DOHH2 (cell line): ENCODE measurements around the gene FAM234A.
"Not testable (repeated sequence)": the region's sequence is repeated elsewhere in the genome, so short reads cannot be mapped to it uniquely, and the experiment has no call there.

Source experiments
- H3F3A ChIP-seq: fragments of 200-600 bp; sonication (generic), shearing (Covaris generic); 2 replicates; pipeline ENCODE4 v1.6.0; 2016; ENCODE audit warnings: antibody characterized with exemption, mild to moderate bottlenecking; ENCODE audit not compliant: control insufficient read depth, insufficient read depth
- H3K27ac ChIP-seq: fragments of 200-600 bp; sonication (generic); 2 replicates; pipeline ENCODE4 v1.5.1; 2014; ENCODE audit warnings: low read depth, mild to moderate bottlenecking, low read length, moderate library complexity
- H3K27me3 ChIP-seq: fragments of 200-600 bp; sonication (generic); 2 replicates; pipeline ENCODE4 v1.6.1; 2014; ENCODE audit warnings: mild to moderate bottlenecking, low read length, mixed read lengths; ENCODE audit not compliant: control insufficient read depth
- H3K36me3 ChIP-seq: fragments of 200-600 bp; sonication (generic); 2 replicates; pipeline ENCODE4 v1.6.1; 2014; ENCODE audit warnings: mild to moderate bottlenecking, low read length, moderate library complexity, mixed read lengths; ENCODE audit not compliant: control insufficient read depth
- H3K4me1 ChIP-seq: fragments of 200-600 bp; sonication (generic); 2 replicates; pipeline ENCODE4 v1.6.1; 2014; ENCODE audit warnings: mild to moderate bottlenecking, low read length, mixed read lengths; ENCODE audit not compliant: control insufficient read depth
- H3K4me2 ChIP-seq: fragments of 200-600 bp; sonication (generic); 2 replicates; pipeline ENCODE4 v1.6.0; 2014; ENCODE audit warnings: mild to moderate bottlenecking, low read length, moderate library complexity
- H3K4me3 ChIP-seq: fragments of 200-600 bp; sonication (generic); 2 replicates; pipeline ENCODE4 v1.5.1; 2014; ENCODE audit warnings: mild to moderate bottlenecking, low read length, mixed read lengths
- H3K79me2 ChIP-seq: fragments of 200-600 bp; sonication (generic); 2 replicates; pipeline ENCODE4 v1.6.1; 2014; ENCODE audit warnings: mild to moderate bottlenecking, low read length, mixed read lengths; ENCODE audit not compliant: control insufficient read depth
- H3K9me2 ChIP-seq: fragments of 200-600 bp; sonication (generic); replicated peaks from 2 replicates; pipeline ENCODE4 v1.6.1; 2014; ENCODE audit warnings: mild to moderate bottlenecking, low read length, mixed read lengths; ENCODE audit not compliant: control insufficient read depth
- H3K9me3 ChIP-seq: fragments of 200-600 bp; sonication (generic); 2 replicates; pipeline ENCODE4 v1.6.1; 2014; ENCODE audit warnings: antibody characterized with exemption, low read length, mixed read lengths; ENCODE audit not compliant: control insufficient read depth, insufficient read depth
- H4K20me1 ChIP-seq: fragments of 200-600 bp; sonication (generic); 2 replicates; pipeline ENCODE4 v1.6.0; 2014; ENCODE audit warnings: low read depth, mild to moderate bottlenecking, antibody characterized with exemption, low read length, moderate library complexity; ENCODE audit not compliant: control insufficient read depth, insufficient read depth
- EZH2phosphoT487 ChIP-seq: fragments of 200-600 bp; sonication (generic); IDR thresholded peaks from 2 replicates; pipeline ENCODE4 v1.6.1; 2017; ENCODE audit warnings: borderline replicate concordance, mild to moderate bottlenecking, antibody characterized with exemption, low read length, moderate library complexity, mixed read lengths
- TF ChIP-seq, protein P1 (sequence below): fragments of 200-600 bp; sonication (generic); IDR thresholded peaks from one replicate; pipeline ENCODE4 v1.5.1; 2014; ENCODE audit warnings: antibody characterized with exemption, mild to moderate bottlenecking, low read depth, low read length; ENCODE audit not compliant: poor library complexity, severe bottlenecking

FAM234A gene

GRCh38 chr16:229731-230281, 4.8 kb upstream of the FAM234A start:
- no peaks in the 10 kb centered on the region for H3K9me2 ChIP-seq
- peaks cover 37% of the 10 kb centered on the region for H3K36me3 ChIP-seq
- H4K20me1 ChIP-seq = peaks cover 23% of the 10 kb centered on the region
- peak overlapping the region; percentile 70 for H3K4me2 ChIP-seq
- H3K9me3 ChIP-seq = no peaks in the 10 kb centered on the region
- peaks cover 42% of the 10 kb centered on the region for H3K79me2 ChIP-seq
- no peak for TF ChIP-seq EZH2phosphoT487
- TF ChIP-seq, protein P1, sequence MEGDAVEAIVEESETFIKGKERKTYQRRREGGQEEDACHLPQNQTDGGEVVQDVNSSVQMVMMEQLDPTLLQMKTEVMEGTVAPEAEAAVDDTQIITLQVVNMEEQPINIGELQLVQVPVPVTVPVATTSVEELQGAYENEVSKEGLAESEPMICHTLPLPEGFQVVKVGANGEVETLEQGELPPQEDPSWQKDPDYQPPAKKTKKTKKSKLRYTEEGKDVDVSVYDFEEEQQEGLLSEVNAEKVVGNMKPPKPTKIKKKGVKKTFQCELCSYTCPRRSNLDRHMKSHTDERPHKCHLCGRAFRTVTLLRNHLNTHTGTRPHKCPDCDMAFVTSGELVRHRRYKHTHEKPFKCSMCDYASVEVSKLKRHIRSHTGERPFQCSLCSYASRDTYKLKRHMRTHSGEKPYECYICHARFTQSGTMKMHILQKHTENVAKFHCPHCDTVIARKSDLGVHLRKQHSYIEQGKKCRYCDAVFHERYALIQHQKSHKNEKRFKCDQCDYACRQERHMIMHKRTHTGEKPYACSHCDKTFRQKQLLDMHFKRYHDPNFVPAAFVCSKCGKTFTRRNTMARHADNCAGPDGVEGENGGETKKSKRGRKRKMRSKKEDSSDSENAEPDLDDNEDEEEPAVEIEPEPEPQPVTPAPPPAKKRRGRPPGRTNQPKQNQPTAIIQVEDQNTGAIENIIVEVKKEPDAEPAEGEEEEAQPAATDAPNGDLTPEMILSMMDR = no peak
- H3F3A ChIP-seq = peaks cover 6% of the 10 kb centered on the region
- H3K27ac ChIP-seq = no peak overlapping the region
- peak overlapping the region; percentile 94 for H3K4me3 ChIP-seq
- peaks cover 29% of the 10 kb centered on the region for H3K4me1 ChIP-seq
- H3K27me3 ChIP-seq = no peaks in the 10 kb centered on the region

DNA sequence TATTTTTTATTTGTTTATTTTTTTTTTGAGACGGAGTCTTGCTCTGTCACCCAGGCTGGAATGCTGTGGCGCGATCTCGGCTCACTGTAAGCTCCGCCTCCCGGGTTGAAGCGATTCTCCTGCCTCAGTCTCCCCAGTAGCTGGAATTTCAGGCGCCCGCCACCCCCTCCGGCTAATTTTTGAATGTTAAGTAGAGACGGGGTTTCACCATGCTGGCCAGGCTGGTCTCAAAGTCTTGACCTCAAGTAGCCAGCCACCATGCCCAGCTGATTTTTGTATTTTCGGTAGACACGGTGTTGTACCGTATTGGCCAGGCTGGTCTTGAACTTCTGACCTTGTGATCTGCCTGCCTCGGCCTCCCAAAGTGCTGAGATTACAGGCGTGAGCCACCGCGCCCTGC, 4.3 kb upstream of the FAM234A start:
- H3K4me3 ChIP-seq, H3K4me2 ChIP-seq, H3K27me3 ChIP-seq, H3K27ac ChIP-seq, H3K9me3 ChIP-seq, H3F3A ChIP-seq, H3K9me2 ChIP-seq: not testable (repeated sequence)
- Histone ChIP-seq H3K4me1 (peaks cover 31% of the 10 kb centered on the region), H4K20me1 (peaks cover 23% of the 10 kb centered on the region), H3K79me2 (peaks cover 43% of the 10 kb centered on the region), H3K36me3 (peaks cover 33% of the 10 kb centered on the region)

DNA sequence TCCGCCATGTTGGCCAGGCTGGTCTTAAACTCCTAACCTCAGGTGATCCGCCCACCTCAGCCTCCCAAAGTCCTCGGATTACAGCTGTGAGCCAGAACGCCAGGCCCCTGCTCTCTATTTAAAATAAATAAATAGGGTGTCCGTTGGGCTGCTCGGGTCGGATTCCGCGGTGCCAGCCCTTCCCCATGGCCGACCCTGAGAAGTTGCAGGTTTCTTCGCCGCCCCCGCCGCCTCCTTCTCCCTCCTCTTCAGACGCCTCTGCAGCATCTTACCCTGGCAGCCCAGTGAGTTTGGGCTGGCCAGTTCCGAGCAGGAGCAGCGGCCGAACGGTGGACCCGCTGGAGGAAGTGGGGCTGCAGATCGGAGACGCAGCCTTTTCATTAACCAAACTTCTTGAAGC, 3.7 kb upstream of the FAM234A start:
- Histone ChIP-seq H3K4me2 (no peak overlapping the region), H3K27ac (no peak overlapping the region), H3K27me3 (no peaks in the 10 kb centered on the region), H3K36me3 (peaks cover 29% of the 10 kb centered on the region), H3F3A (peaks cover 8% of the 10 kb centered on the region), H3K79me2 (peaks cover 42% of the 10 kb centered on the region), H3K9me2 (no peaks in the 10 kb centered on the region), H3K4me3 (no peak overlapping the region), H3K9me3 (no peaks in the 10 kb centered on the region), H3K4me1 (peaks cover 36% of the 10 kb centered on the region), H4K20me1 (peaks cover 21% of the 10 kb centered on the region)
- TF ChIP-seq EZH2phosphoT487 = no peak
- TF ChIP-seq, protein P1 = no peak

DNA sequence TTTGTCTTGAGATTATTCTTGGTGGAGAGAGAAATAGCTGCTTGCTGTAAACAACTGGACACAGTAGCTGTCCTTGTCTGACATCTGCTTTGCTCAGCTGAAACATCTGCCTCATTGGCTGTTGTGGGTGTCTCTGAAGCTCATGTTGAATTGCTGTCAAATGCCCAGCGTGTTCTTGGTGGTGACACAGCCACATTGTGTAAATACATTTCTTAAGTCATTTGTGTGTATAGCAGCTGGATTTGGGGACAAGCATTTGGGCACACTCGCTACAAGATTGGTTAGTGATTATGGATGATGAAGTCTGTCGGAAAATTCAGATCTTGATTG, 5.3 kb downstream of the FAM234A start:
- TF ChIP-seq, protein P1 = no peak
- no peak for TF ChIP-seq EZH2phosphoT487
- Histone ChIP-seq H3K79me2 (peaks cover 37% of the 10 kb centered on the region), H3K9me3 (no peaks in the 10 kb centered on the region), H3K4me3 (no peak overlapping the region), H3K4me1 (peaks cover 11% of the 10 kb centered on the region), H3F3A (peaks cover 5% of the 10 kb centered on the region), H3K27me3 (no peaks in the 10 kb centered on the region), H3K36me3 (no peaks in the 10 kb centered on the region), H3K9me2 (no peaks in the 10 kb centered on the region), H3K4me2 (no peak overlapping the region), H3K27ac (no peak overlapping the region), H4K20me1 (peaks cover 2% of the 10 kb centered on the region; the same call in 1 of the 2 replicates)
